Left lung (tissue), 10 donors: Measurements from ENCODE around the gene POLR3G. TPM values are rescaled to one million over a fixed set of nuclear protein-coding genes. Genes with fewer than 3 reads are reported as not detected.

ENCODE experiments used
- ATAC-seq: fragments of 200-7000 bp; cut with Tn5 transposase; one replicate; pipeline ENCODE4 v1.9.1; 2020; ENCODE audit warnings: moderate library complexity
- DNase-seq, 4 donors: peaks; one replicate each; pipeline ENCODE4 v3.0.0-alpha.2; 2013 to 2020
- H3K27ac ChIP-seq, 2 donors: fragments of 200-600 bp; sonication (generic) in 1 of 2; one replicate each; pipeline versions ENCODE4 v1.5.0 to v1.8.0; 2020 to 2021
- H3K27me3 ChIP-seq, 2 donors: fragments of 200-600 bp; sonication (generic) in 1 of 2; one replicate each; pipeline versions ENCODE4 v1.5.0 to v1.8.0; 2020 to 2021
- H3K36me3 ChIP-seq, 2 donors: fragments of 200-600 bp; sonication (generic) in 1 of 2; one replicate each; pipeline versions ENCODE4 v1.5.0 to v1.8.0; 2020 to 2021
- H3K4me1 ChIP-seq, 2 donors: fragments of 200-600 bp; one replicate each; pipeline ENCODE4 v1.8.0; 2021
- H3K4me3 ChIP-seq, 2 donors: fragments of 200-600 bp; sonication (generic) in 1 of 2; one replicate each; pipeline versions ENCODE4 v1.5.0 to v1.8.0; 2020 to 2021; ENCODE audit warnings: mild to moderate bottlenecking in 1 of 2
- H3K9me3 ChIP-seq, 2 donors: fragments of 200-600 bp; sonication (generic) in 1 of 2; one replicate each; pipeline versions ENCODE4 v1.5.0 to v1.8.0; 2020 to 2021
- intact Hi-C, 2 donors: fragments of 100-400 bp; cut with DNase I; formaldehyde crosslinking; loops; one replicate each; pipeline versions ENCODE4 v1.11.2 to v1.14.2; 2022
- polyA plus RNA-seq, 6 donors: library from polyadenylated mRNA; unstranded; fragments of 120-200 nt; gene quantifications; one replicate each; pipeline ENCODE4 v1.2.1, GENCODE V29; 2013; ENCODE audit not compliant: insufficient read length in 6 of 6
- total RNA-seq, 2 donors: library from RNA; stranded (reverse); fragmentation: NEBNext Ultra II Directional; extraction: Animal tissue kit (Norgen Biotek cat#: 25700); gene quantifications; one replicate each; pipeline ENCODE4 v1.2.1, GENCODE V29; 2021
- TF ChIP-seq, protein P1 (sequence below), 2 donors: fragments of 200-600 bp; sonication (generic) in 1 of 2; IDR thresholded peaks; one replicate each; pipeline versions ENCODE4 v1.5.0 to v1.8.0; 2021; ENCODE audit warnings: antibody characterized with exemption in 2 of 2
- donor health status: DM: no; HTN: yes; CAD: no.
- donor health status: DM: no; HTN: no; CAD: no.

POLR3G gene
- total and polyA plus RNA-seq, 8 donors, result 2.0 to 4.5 (median 3.5) TPM

DNA sequence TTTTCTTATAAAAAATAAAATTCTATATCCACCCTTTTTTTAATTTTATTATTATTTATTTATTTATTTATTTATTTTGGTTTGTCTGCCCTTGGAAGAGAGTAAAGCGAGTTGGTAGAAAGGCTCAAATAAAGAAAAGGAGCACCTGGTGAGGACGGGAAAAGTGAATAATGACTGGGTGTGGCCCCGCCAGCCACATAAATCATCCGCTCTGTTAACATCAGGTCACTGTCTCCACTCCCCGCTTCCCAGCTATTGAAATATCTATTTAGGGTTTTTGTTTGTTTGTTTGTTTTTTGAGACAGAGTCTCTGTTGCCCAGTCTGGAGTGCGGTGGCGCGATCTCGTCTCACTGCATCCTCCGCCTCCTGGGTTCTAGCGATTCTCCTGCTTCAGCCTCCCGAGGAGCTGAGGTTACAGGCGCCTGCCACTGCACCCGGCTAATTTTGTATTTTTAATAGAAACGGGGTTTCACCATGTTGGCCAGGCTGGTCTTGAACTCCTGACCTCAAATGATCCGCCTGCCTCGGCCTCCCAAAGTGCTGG is 844 bp downstream of the POLR3G start:
- H3K36me3 ChIP-seq, result no peaks in the 10 kb centered on the region
- no peaks in the 10 kb centered on the region for H3K9me3 ChIP-seq
- DNase-seq (no peak), ATAC-seq (no peak)
- H3K27ac ChIP-seq, result no peak overlapping the region
- H3K27me3 ChIP-seq, result no peaks in the 10 kb centered on the region
- TF ChIP-seq, protein P1, sequence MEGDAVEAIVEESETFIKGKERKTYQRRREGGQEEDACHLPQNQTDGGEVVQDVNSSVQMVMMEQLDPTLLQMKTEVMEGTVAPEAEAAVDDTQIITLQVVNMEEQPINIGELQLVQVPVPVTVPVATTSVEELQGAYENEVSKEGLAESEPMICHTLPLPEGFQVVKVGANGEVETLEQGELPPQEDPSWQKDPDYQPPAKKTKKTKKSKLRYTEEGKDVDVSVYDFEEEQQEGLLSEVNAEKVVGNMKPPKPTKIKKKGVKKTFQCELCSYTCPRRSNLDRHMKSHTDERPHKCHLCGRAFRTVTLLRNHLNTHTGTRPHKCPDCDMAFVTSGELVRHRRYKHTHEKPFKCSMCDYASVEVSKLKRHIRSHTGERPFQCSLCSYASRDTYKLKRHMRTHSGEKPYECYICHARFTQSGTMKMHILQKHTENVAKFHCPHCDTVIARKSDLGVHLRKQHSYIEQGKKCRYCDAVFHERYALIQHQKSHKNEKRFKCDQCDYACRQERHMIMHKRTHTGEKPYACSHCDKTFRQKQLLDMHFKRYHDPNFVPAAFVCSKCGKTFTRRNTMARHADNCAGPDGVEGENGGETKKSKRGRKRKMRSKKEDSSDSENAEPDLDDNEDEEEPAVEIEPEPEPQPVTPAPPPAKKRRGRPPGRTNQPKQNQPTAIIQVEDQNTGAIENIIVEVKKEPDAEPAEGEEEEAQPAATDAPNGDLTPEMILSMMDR (IDR thresholded peaks at IDR 0.05), result no peak
- intact Hi-C loops, result no loop called here
- peaks cover 0 to 20% of the 10 kb centered on the region in 2 donors for H3K4me1 ChIP-seq
- peak overlapping the region in 1 of 2 donors; percentile 87 for H3K4me3 ChIP-seq

DNA sequence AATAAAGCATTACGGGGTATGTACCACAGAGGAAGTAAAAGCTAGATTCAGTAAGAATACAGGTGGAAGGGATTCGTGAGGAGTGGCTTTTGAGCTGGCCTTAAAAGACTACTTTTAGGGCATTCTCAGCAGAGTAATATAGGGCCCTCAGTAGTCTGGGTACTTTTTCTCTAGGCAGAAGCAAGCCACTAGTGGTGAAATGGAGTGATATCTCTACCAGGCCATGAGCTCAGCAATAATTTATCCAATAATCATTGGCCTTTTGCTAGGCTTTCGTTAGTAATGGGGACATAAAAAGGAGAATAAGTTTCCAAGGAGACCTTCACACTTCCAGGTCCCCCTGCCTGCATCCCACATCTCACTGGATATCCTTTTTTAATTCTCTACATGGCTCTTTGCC is 1.7 kb downstream of the POLR3G start:
- ATAC-seq (no peak), DNase-seq (no peak)
- no peaks in the 10 kb centered on the region for H3K36me3 ChIP-seq
- no peak overlapping the region for H3K27ac ChIP-seq
- H3K27me3 ChIP-seq, result no peaks in the 10 kb centered on the region
- no peak overlapping the region for H3K4me3 ChIP-seq
- TF ChIP-seq, protein P1 (IDR thresholded peaks at IDR 0.05), result no peak
- intact Hi-C loops, result no loop called here
- H3K4me1 ChIP-seq, result peaks cover 0 to 20% of the 10 kb centered on the region in 2 donors
- no peaks in the 10 kb centered on the region for H3K9me3 ChIP-seq

DNA sequence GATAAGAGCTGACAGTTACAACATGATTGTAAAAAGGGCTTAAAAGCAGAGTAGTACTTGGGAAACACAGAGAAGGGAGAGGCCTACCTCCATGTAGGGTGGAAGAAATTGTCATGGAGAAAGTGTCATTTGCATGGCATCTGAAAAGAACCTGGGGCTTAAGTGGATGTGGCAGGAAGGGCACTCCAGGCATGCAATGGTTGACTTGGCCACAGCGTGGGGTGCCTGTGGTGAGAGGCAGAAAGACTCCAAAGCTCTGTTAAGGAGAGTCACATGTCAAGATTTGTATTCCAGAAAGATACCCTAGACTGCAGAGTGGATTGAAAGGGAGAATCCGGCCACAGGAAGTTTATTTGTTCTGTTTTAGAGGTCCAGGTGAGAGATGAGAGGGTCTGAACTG is 2.4 kb downstream of the POLR3G start:
- H3K27ac ChIP-seq, result no peak overlapping the region
- H3K4me3 ChIP-seq, result no peak overlapping the region
- no peaks in the 10 kb centered on the region for H3K36me3 ChIP-seq
- H3K9me3 ChIP-seq, result no peaks in the 10 kb centered on the region
- TF ChIP-seq, protein P1 (IDR thresholded peaks at IDR 0.05), result no peak
- DNase-seq, result no peak
- H3K27me3 ChIP-seq, result no peaks in the 10 kb centered on the region
- peaks cover 0 to 20% of the 10 kb centered on the region in 2 donors for H3K4me1 ChIP-seq
- intact Hi-C loops, result no loop called here
- no peak for ATAC-seq

DNA sequence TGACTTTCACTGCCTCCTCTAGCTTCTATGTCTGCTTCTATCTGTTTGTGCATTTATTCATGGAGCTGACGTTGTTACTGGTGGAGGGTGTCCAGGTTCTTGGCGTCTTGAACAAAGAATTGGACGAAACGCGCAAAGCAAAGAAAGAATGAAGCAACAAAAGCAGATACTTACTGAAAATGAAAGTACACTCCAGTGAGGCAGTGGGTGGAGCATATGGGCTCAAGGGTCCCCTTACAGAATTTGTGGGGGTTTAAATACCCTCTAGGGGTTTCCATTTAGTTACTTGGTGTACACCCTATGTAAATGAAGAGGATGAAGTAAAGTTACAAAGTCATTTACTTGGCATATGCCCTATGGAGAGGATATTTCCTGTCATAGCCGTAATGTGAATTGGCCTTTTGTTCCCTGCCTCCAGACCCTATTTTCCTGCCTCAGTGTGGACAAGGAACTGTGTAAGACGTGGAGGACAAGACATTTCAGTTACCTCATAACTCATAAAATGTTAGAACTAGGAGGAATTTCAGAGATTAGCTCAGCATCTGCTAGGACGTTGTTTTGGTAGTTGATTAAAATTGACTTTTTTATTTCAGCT is 3.1 kb downstream of the POLR3G start:
- H3K27me3 ChIP-seq, result no peaks in the 10 kb centered on the region
- TF ChIP-seq, protein P1 (IDR thresholded peaks at IDR 0.05), result no peak
- no peaks in the 10 kb centered on the region for H3K9me3 ChIP-seq
- no peak for DNase-seq
- H3K4me1 ChIP-seq, result peaks cover 0 to 16% of the 10 kb centered on the region in 2 donors
- intact Hi-C loops, result no loop called here
- H3K4me3 ChIP-seq, result no peak overlapping the region
- H3K27ac ChIP-seq, result no peak overlapping the region
- no peaks in the 10 kb centered on the region for H3K36me3 ChIP-seq
- ATAC-seq, result no peak

DNA sequence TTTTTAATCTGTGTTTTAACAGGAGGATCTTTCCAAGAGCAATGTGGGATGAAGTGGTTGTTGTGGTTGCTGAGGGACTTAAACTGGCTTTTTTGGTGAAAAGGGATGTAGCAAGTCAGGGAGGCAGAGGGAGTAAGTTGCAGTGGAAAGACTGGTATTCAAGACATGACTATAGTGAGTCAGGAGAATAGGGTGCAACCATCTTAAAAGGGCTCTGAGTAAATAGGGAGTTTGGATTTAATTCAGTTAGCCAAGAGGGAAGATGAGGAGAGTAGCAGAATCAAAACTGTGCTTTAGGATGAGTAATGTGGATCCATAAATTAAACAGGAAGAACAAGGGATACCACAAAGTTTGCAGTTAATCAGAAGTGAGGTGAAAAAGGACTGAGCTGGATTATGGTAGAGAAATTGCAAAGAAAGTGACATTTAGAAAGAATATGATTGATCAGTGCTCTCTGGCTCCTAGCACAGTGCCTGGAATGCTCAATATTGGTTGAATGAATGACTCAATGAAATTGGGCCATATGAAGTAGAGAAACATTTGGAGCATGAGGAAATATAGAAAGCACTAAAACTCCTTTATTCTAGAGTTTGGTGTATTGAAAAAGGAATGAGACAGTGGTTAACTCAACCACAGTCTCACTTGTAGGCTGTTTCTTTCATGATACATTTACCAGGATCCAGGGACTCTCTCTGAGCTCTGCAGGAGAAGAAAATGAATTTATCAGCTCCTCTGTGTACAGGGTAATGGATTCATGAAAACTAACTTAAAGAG is 5.1 kb downstream of the POLR3G start:
- H3K36me3 ChIP-seq, result no peaks in the 10 kb centered on the region
- TF ChIP-seq, protein P1 (IDR thresholded peaks at IDR 0.05), result no peak
- peaks cover 0 to 5% of the 10 kb centered on the region in 2 donors for H3K4me1 ChIP-seq
- intact Hi-C loops, result no loop called here
- no peaks in the 10 kb centered on the region for H3K9me3 ChIP-seq
- no peaks in the 10 kb centered on the region for H3K27me3 ChIP-seq
- no peak overlapping the region for H3K27ac ChIP-seq
- DNase-seq (no peak), ATAC-seq (no peak)
- H3K4me3 ChIP-seq, result no peak overlapping the region
